Measurements from ENCODE around the gene TNNI3K.

The TNNI3K gene

GRCh38 chr1:74314438-74314837, 79.3 kb downstream of the TNNI3K start:
- Histone ChIP-seq H3K4me1 (ENCODE audit: control insufficient read depth, insufficient read depth, low read length) (no peaks in the 10 kb centered on the region), H3K9ac (ENCODE audit: low read depth, low read length) (no peak overlapping the region), H3K27me3 (ENCODE audit: control insufficient read depth, insufficient read depth, low read length) (no peaks in the 10 kb centered on the region), H3K36me3 (ENCODE audit: control insufficient read depth, insufficient read depth, low read length) (no peaks in the 10 kb centered on the region), H3K4me3 (ENCODE audit: low read depth, low read length) (no peak overlapping the region), H3K27ac (ENCODE audit: low read depth, low read length) (no peak overlapping the region), H3K9me3 (ENCODE audit: control insufficient read depth, insufficient read depth, low read length) (no peaks in the 10 kb centered on the region)

DNA sequence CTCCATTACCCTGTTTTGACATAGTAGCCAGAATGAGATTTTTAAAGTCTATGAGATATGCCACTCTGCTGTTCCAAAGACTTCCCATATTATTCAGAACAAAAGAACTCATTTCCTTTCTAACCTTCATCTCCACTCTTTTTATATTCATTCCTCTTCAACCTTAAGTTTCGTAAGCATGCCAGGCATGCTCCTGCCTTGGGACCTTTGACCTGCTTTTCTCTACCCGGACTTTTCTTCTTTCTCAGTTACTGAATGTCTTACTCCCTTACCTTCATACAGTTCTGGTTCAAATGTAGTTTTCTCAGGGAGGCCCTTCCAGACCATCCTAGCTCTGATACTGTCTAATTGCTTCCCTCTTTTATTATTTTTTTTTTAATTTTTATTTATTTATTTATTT, 81.1 kb downstream of the TNNI3K start:
- no peaks in the 10 kb centered on the region for H3K9me3 ChIP-seq (ENCODE audit: control insufficient read depth, insufficient read depth, low read length)
- H3K27me3 ChIP-seq (ENCODE audit: control insufficient read depth, insufficient read depth, low read length), result no peaks in the 10 kb centered on the region

DNA sequence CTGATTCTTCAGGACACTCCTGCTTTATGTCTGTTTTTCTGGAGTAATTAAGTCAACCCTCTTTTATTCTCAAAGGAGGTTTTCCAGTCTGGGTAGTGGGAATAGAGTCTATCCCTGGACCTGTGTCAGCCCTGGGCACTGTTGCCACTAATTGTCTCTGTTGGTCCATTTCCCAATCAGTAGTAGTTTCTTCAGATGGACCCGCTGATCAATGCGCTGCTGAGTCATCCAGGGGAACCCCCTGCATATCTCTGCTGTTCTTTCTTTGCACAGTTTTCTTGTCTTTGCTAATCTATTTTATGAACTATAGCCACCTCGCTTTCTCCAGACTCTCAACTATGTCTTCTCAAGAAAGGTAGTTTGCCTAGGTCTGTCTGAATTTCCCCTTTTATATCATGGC, 82.5 kb downstream of the TNNI3K start:
- Histone ChIP-seq H3K4me1 (ENCODE audit: control insufficient read depth, insufficient read depth, low read length) (no peaks in the 10 kb centered on the region), H3K36me3 (ENCODE audit: control insufficient read depth, insufficient read depth, low read length) (no peaks in the 10 kb centered on the region), H3K9me3 (ENCODE audit: control insufficient read depth, insufficient read depth, low read length) (no peaks in the 10 kb centered on the region), H3K27me3 (ENCODE audit: control insufficient read depth, insufficient read depth, low read length) (no peaks in the 10 kb centered on the region), H3K9ac (ENCODE audit: low read depth, low read length) (no peak overlapping the region), H3K4me3 (ENCODE audit: low read depth, low read length) (no peak overlapping the region), H3K27ac (ENCODE audit: low read depth, low read length) (no peak overlapping the region)

More for the DNA sequence above, 81.1 kb downstream of the TNNI3K start:
- Histone ChIP-seq H3K4me3 (ENCODE audit: low read depth, low read length) (no peak overlapping the region), H3K4me1 (ENCODE audit: control insufficient read depth, insufficient read depth, low read length) (no peaks in the 10 kb centered on the region), H3K27ac (ENCODE audit: low read depth, low read length) (no peak overlapping the region), H3K9ac (ENCODE audit: low read depth, low read length) (no peak overlapping the region), H3K36me3 (ENCODE audit: control insufficient read depth, insufficient read depth, low read length) (no peaks in the 10 kb centered on the region)

DNA sequence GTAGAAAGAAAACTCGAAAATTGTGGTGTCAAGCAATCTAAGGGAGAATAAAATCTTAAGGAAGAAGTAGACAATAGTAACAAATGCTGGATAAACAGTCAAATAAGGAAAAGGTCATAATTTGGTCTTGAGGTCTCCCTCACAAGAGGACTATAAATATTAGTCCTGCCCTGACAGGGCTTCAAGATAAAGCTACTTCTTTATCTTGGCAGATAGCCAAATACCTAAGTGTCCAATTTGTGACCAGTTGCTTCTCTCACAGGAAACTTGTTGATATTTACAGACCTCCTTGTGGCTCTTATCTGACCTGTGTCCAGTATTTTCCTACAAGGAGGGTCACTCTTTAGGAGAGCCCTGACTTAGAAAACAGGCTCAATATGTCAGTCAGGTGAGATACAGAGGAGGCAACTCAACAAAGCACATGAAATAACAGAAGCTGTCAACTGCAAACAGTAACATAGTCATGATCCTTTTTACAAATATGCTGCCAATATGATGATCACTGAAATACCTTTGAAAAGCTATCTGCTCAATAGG, 88.8 kb downstream of the TNNI3K start:
- Histone ChIP-seq H3K4me3 (ENCODE audit: low read depth, low read length) (no peak overlapping the region), H3K36me3 (ENCODE audit: control insufficient read depth, insufficient read depth, low read length) (no peaks in the 10 kb centered on the region), H3K27me3 (ENCODE audit: control insufficient read depth, insufficient read depth, low read length) (no peaks in the 10 kb centered on the region), H3K9ac (ENCODE audit: low read depth, low read length) (no peak overlapping the region), H3K9me3 (ENCODE audit: control insufficient read depth, insufficient read depth, low read length) (no peaks in the 10 kb centered on the region; the same call in 1 of the 2 replicates), H3K27ac (ENCODE audit: low read depth, low read length) (no peak overlapping the region), H3K4me1 (ENCODE audit: control insufficient read depth, insufficient read depth, low read length) (no peaks in the 10 kb centered on the region)

DNA sequence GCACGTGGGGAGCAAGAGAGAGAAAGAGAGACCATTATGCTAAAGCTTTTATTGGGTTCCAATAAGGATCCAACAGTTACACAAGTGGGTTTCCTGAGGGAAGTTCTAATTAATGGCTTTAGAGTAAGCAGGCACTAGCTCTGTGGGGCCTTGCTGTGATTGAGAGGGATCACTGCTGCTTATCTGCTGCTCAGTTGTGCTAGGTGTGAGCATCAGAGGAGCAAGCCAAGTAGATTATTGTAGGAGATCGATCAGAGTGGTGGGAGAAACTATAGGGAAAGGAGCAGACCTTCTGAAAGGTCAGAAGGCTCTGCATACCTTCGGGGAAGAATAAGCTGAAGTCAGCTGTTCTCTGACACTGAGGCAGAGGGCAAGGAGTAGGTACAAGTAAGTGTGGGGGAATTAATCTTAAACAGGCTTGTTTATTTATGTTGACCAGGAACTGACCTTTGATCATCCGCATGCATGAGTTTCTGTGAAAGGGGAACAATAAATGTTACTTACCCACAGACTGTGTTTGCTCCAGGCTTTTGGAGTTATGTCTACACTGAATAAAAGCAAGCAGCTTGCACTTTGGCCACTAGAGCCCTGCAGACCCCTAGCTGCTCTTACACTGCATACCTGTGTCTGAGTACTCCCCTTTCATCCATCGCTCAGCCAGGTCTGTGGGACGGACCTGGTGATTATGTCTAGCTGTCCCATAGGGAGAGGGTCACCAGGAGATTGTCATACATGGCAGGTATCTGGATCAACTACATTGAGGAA, 89.7 kb downstream of the TNNI3K start:
- Histone ChIP-seq H3K27ac (ENCODE audit: low read depth, low read length) (no peak overlapping the region), H3K9me3 (ENCODE audit: control insufficient read depth, insufficient read depth, low read length) (no peaks in the 10 kb centered on the region; the same call in 1 of the 2 replicates), H3K36me3 (ENCODE audit: control insufficient read depth, insufficient read depth, low read length) (no peaks in the 10 kb centered on the region), H3K9ac (ENCODE audit: low read depth, low read length) (no peak overlapping the region), H3K4me1 (ENCODE audit: control insufficient read depth, insufficient read depth, low read length) (no peaks in the 10 kb centered on the region), H3K27me3 (ENCODE audit: control insufficient read depth, insufficient read depth, low read length) (no peaks in the 10 kb centered on the region), H3K4me3 (ENCODE audit: low read depth, low read length) (no peak overlapping the region)

- Histone ChIP-seq H3K27me3 (ENCODE audit: control insufficient read depth, insufficient read depth, low read length) (no peaks in the 10 kb centered on the region), H3K4me3 (ENCODE audit: low read depth, low read length) (no peak overlapping the region), H3K9ac (ENCODE audit: low read depth, low read length) (no peak overlapping the region), H3K27ac (ENCODE audit: low read depth, low read length) (no peak overlapping the region), H3K36me3 (ENCODE audit: control insufficient read depth, insufficient read depth, low read length) (no peaks in the 10 kb centered on the region), H3K4me1 (ENCODE audit: control insufficient read depth, insufficient read depth, low read length) (no peaks in the 10 kb centered on the region), H3K9me3 (ENCODE audit: control insufficient read depth, insufficient read depth, low read length) (no peaks in the 10 kb centered on the region; the same call in 1 of the 2 replicates)
Measured at GRCh38 chr1:74328851-74329250, 93.7 kb downstream of the TNNI3K start.

DNA sequence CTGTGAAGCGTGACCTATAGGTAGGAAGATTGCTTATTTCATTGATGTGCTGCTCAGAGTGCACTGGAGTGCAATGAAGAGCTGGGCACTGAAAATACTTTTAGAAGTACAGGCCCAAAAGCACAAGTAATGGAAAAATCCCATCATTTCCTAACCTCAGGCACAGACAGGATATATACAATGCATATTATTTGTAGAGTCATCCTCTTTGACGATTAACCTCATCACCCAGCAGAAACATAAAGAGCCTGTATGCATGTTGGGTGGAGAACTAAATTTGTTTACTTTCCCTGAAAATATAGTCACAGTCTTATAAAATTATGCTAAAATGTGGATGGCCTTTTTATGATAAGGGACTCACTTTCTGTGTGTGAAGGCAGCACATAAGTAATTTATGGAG, 98.1 kb downstream of the TNNI3K start:
- Histone ChIP-seq H3K9ac (ENCODE audit: low read depth, low read length) (no peak overlapping the region), H3K4me3 (ENCODE audit: low read depth, low read length) (no peak overlapping the region), H3K4me1 (ENCODE audit: control insufficient read depth, insufficient read depth, low read length) (no peaks in the 10 kb centered on the region), H3K27me3 (ENCODE audit: control insufficient read depth, insufficient read depth, low read length) (no peaks in the 10 kb centered on the region), H3K36me3 (ENCODE audit: control insufficient read depth, insufficient read depth, low read length) (no peaks in the 10 kb centered on the region), H3K27ac (ENCODE audit: low read depth, low read length) (no peak overlapping the region), H3K9me3 (ENCODE audit: control insufficient read depth, insufficient read depth, low read length) (no peaks in the 10 kb centered on the region)

DNA sequence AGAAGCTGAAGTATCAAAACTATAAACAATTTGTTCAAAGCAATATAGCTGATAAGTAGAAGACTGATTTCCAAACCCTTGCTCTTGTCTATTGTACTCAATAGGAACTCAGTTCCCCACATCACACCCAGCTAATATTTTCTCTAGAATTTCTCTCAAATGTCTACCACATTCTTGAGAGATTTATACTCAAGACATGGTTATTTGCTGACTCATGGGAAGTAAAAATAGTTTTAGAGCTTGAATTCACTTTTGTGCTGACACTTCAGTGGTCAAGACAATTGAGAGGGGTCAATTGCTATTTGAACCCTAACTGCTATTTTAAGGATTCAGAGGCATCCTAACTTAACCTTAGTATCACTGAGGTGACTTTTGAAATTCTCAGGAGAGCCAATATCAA, 99.0 kb downstream of the TNNI3K start:
- Histone ChIP-seq H3K4me3 (ENCODE audit: low read depth, low read length) (no peak overlapping the region), H3K9ac (ENCODE audit: low read depth, low read length) (no peak overlapping the region), H3K4me1 (ENCODE audit: control insufficient read depth, insufficient read depth, low read length) (no peaks in the 10 kb centered on the region), H3K27ac (ENCODE audit: low read depth, low read length) (no peak overlapping the region), H3K9me3 (ENCODE audit: control insufficient read depth, insufficient read depth, low read length) (no peaks in the 10 kb centered on the region), H3K27me3 (ENCODE audit: control insufficient read depth, insufficient read depth, low read length) (no peaks in the 10 kb centered on the region), H3K36me3 (ENCODE audit: control insufficient read depth, insufficient read depth, low read length) (no peaks in the 10 kb centered on the region)

GRCh38 chr1:74340656-74341055, 105.5 kb downstream of the TNNI3K start:
- H3K4me1 ChIP-seq (ENCODE audit: control insufficient read depth, insufficient read depth, low read length), result no peaks in the 10 kb centered on the region
- no peak overlapping the region for H3K9ac ChIP-seq (ENCODE audit: low read depth, low read length)
- H3K4me3 ChIP-seq (ENCODE audit: low read depth, low read length), result no peak overlapping the region
- H3K36me3 ChIP-seq (ENCODE audit: control insufficient read depth, insufficient read depth, low read length), result no peaks in the 10 kb centered on the region
- H3K9me3 ChIP-seq (ENCODE audit: control insufficient read depth, insufficient read depth, low read length), result no peaks in the 10 kb centered on the region
- H3K27me3 ChIP-seq (ENCODE audit: control insufficient read depth, insufficient read depth, low read length), result no peaks in the 10 kb centered on the region
- H3K27ac ChIP-seq (ENCODE audit: low read depth, low read length), result no peak overlapping the region

GRCh38 chr1:74341702-74342339, 106.6 kb downstream of the TNNI3K start:
- no peaks in the 10 kb centered on the region for H3K36me3 ChIP-seq (ENCODE audit: control insufficient read depth, insufficient read depth, low read length)
- H3K9me3 ChIP-seq (ENCODE audit: control insufficient read depth, insufficient read depth, low read length), result no peaks in the 10 kb centered on the region
- H3K4me3 ChIP-seq (ENCODE audit: low read depth, low read length), result no peak overlapping the region
- H3K27me3 ChIP-seq (ENCODE audit: control insufficient read depth, insufficient read depth, low read length), result no peaks in the 10 kb centered on the region
- H3K27ac ChIP-seq (ENCODE audit: low read depth, low read length), result no peak overlapping the region
- H3K9ac ChIP-seq (ENCODE audit: low read depth, low read length), result no peak overlapping the region
- no peaks in the 10 kb centered on the region for H3K4me1 ChIP-seq (ENCODE audit: control insufficient read depth, insufficient read depth, low read length)

DNA sequence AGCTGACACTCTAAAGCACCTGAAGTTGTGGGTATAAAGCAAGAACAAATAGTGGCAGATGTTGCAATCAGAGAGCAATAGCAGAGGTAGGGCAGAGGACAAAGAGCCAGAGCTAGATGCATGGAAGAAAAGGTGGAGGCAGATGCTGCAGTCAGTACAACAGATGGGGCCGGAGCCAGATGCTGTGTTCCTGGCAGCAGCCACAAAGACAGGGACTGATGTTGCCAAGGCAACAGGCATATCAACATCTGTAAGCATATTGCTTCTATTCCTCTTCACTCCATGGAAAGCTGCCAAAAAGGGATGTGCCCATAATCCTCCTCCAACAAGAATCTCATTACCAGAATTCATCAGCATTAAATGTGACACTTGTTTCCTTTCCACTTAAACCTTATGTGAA, 108.0 kb downstream of the TNNI3K start:
- no peak overlapping the region for H3K9ac ChIP-seq (ENCODE audit: low read depth, low read length)
- no peak overlapping the region for H3K4me3 ChIP-seq (ENCODE audit: low read depth, low read length)
- H3K9me3 ChIP-seq (ENCODE audit: control insufficient read depth, insufficient read depth, low read length), result no peaks in the 10 kb centered on the region
- no peaks in the 10 kb centered on the region for H3K4me1 ChIP-seq (ENCODE audit: control insufficient read depth, insufficient read depth, low read length)
- H3K27me3 ChIP-seq (ENCODE audit: control insufficient read depth, insufficient read depth, low read length), result no peaks in the 10 kb centered on the region
- no peaks in the 10 kb centered on the region for H3K36me3 ChIP-seq (ENCODE audit: control insufficient read depth, insufficient read depth, low read length)
- H3K27ac ChIP-seq (ENCODE audit: low read depth, low read length), result no peak overlapping the region
